SK-N-SH treated with all-trans-retinoic acid at 6 μM for 48 hours (cell line): ENCODE results near the gene ST6GALNAC5.

Experiments used
- ATAC-seq: fragments of 200-7000 bp; cut with Tn5 transposase; 3 replicates; pipeline ENCODE4 v1.9.1; 2020; ENCODE audit warnings: mild to moderate bottlenecking, moderate library complexity
- ARNTL ChIP-seq: fragments of 450-650 bp; formaldehyde crosslinking; IDR thresholded peaks from 2 replicates; pipeline ENCODE4 v1.5.0; 2020; ENCODE audit warnings: low read depth, mild to moderate bottlenecking, moderate library complexity, borderline replicate concordance
- BACH2 ChIP-seq: fragments of 250-450 bp; sonication (Bioruptor Pico); IDR thresholded peaks from 2 replicates; pipeline ENCODE4 v1.9.0; 2021; ENCODE audit warnings: mild to moderate bottlenecking, borderline replicate concordance
- CSDC2 ChIP-seq: fragments of 250-450 bp; sonication (Bioruptor Pico); IDR thresholded peaks from 2 replicates; pipeline ENCODE4 v1.5.0; 2020; ENCODE audit warnings: mild to moderate bottlenecking, moderate library complexity
- CSRNP3 ChIP-seq: fragments of 250-450 bp; sonication (Bioruptor Pico); IDR thresholded peaks from 2 replicates; pipeline ENCODE4 v1.5.1; 2021; ENCODE audit warnings: mild to moderate bottlenecking, moderate library complexity
- ESRRG ChIP-seq: fragments of 250-450 bp; sonication (Bioruptor Pico); IDR thresholded peaks from 2 replicates; pipeline ENCODE4 v1.6.1; 2021; ENCODE audit warnings: mild to moderate bottlenecking
- ISL1 ChIP-seq: fragments of 250-450 bp; sonication (Bioruptor Pico); IDR thresholded peaks from 2 replicates; pipeline ENCODE4 v2.1.2; 2022; ENCODE audit warnings: mild to moderate bottlenecking, moderate library complexity
- OSR1 ChIP-seq: fragments of 250-450 bp; sonication (Bioruptor Pico); IDR thresholded peaks from 2 replicates; pipeline ENCODE4 v1.8.0; 2022; ENCODE audit warnings: moderate library complexity, mild to moderate bottlenecking, inconsistent platforms
- POU6F1 ChIP-seq: fragments of 250-450 bp; sonication (Bioruptor Pico); IDR thresholded peaks from 2 replicates; pipeline ENCODE4 v1.8.0; 2021; ENCODE audit warnings: low read depth, mild to moderate bottlenecking, moderate library complexity, borderline replicate concordance
- PPARA ChIP-seq: fragments of 250-450 bp; sonication (Bioruptor Pico); IDR thresholded peaks from 2 replicates; pipeline ENCODE4 v1.5.0; 2020; ENCODE audit warnings: mild to moderate bottlenecking, borderline replicate concordance
- RARB ChIP-seq: fragments of 250-450 bp; sonication (Bioruptor Pico); IDR thresholded peaks from 2 replicates; pipeline ENCODE4 v1.8.0; 2021; ENCODE audit warnings: mild to moderate bottlenecking, moderate library complexity
- SNAI2 ChIP-seq: fragments of 250-450 bp; sonication (Bioruptor Pico); IDR thresholded peaks from 2 replicates; pipeline ENCODE4 v1.5.0; 2020; ENCODE audit warnings: mild to moderate bottlenecking, moderate library complexity
- TCF4 ChIP-seq: fragments of 250-450 bp; sonication (Bioruptor Pico); IDR thresholded peaks from 2 replicates; pipeline ENCODE4 v1.8.0; 2021; ENCODE audit warnings: mild to moderate bottlenecking, moderate library complexity, borderline replicate concordance
- TSHZ2 ChIP-seq: fragments of 250-450 bp; sonication (Bioruptor Pico); IDR thresholded peaks from 2 replicates; pipeline ENCODE4 v1.5.0; 2020; ENCODE audit warnings: mild to moderate bottlenecking, moderate library complexity
- ZC3H10 ChIP-seq: fragments of 250-450 bp; sonication (Bioruptor Pico); IDR thresholded peaks from 2 replicates; pipeline ENCODE4 v1.5.1; 2021; ENCODE audit warnings: mild to moderate bottlenecking, moderate library complexity
- ZFP3 ChIP-seq: fragments of 250-450 bp; sonication (Bioruptor Pico); IDR thresholded peaks from 2 replicates; pipeline ENCODE4 v1.5.0; 2020; ENCODE audit warnings: mild to moderate bottlenecking, moderate library complexity
- ZFP30 ChIP-seq: fragments of 450-650 bp; formaldehyde crosslinking; IDR thresholded peaks from 2 replicates; pipeline ENCODE4 v1.5.0; 2022; ENCODE audit warnings: mild to moderate bottlenecking, moderate library complexity
- ZNF565 ChIP-seq: fragments of 450-650 bp; formaldehyde crosslinking; conservative IDR thresholded peaks from 2 replicates; pipeline ENCODE4 v1.5.0; 2020; ENCODE audit warnings: low read depth, mild to moderate bottlenecking, moderate library complexity
- ZNF8 ChIP-seq: fragments of 450-650 bp; formaldehyde crosslinking; IDR thresholded peaks from 2 replicates; pipeline ENCODE4 v1.5.0; 2020; ENCODE audit warnings: mild to moderate bottlenecking, moderate library complexity

ST6GALNAC5 gene

GRCh38 chr1:76892675-76893074 is 25.4 kb downstream of the ST6GALNAC5 start:
- TF ChIP-seq ESRRG (CRISPR knock-in tag) = no peak
- TF ChIP-seq SNAI2 (CRISPR knock-in tag) = no peak
- TF ChIP-seq ZNF565 (CRISPR knock-in tag) = no peak
- TF ChIP-seq ISL1 (CRISPR knock-in tag) = no peak
- no peak for TF ChIP-seq OSR1 (CRISPR knock-in tag)
- no peak for TF ChIP-seq TCF4 (CRISPR knock-in tag)
- TF ChIP-seq BACH2 (CRISPR knock-in tag) = no peak
- TF ChIP-seq ZNF8 (CRISPR knock-in tag) = no peak
- TF ChIP-seq PPARA (CRISPR knock-in tag) = no peak
- no peak for ATAC-seq

- no peak for TF ChIP-seq RARB (CRISPR knock-in tag)
- no peak for TF ChIP-seq CSRNP3 (CRISPR knock-in tag)
- TF ChIP-seq ZC3H10 = no peak
- TF ChIP-seq, all 23 proteins: peak for 0
- ATAC-seq = peak; percentile 93
Measured at GRCh38 chr1:76901158-76901767, 34.0 kb downstream of the ST6GALNAC5 start.

- ATAC-seq = no peak
- TF ChIP-seq CSRNP3 (CRISPR knock-in tag) = no peak
- TF ChIP-seq ZFP30 (CRISPR knock-in tag) = no peak
- no peak for TF ChIP-seq ZFP3 (CRISPR knock-in tag)
- no peak for TF ChIP-seq CSDC2 (CRISPR knock-in tag)
- TF ChIP-seq PPARA (CRISPR knock-in tag) = no peak
- no peak for TF ChIP-seq ZNF565 (CRISPR knock-in tag)
- TF ChIP-seq ZNF8 (CRISPR knock-in tag) = no peak
- no peak for TF ChIP-seq ISL1 (CRISPR knock-in tag)
- no peak for TF ChIP-seq TSHZ2
- no peak for TF ChIP-seq ARNTL (CRISPR knock-in tag)
Measured at GRCh38 chr1:76905876-76906595, 38.8 kb downstream of the ST6GALNAC5 start.

GRCh38 chr1:76909311-76909710 is 42.0 kb downstream of the ST6GALNAC5 start:
- TF ChIP-seq PPARA (CRISPR knock-in tag) (no peak), TCF4 (CRISPR knock-in tag) (no peak), ESRRG (CRISPR knock-in tag) (no peak), ZFP30 (CRISPR knock-in tag) (no peak), ZNF565 (CRISPR knock-in tag) (no peak)

GRCh38 chr1:76919085-76919484 is 51.8 kb downstream of the ST6GALNAC5 start:
- ATAC-seq = no peak
- no peak for TF ChIP-seq OSR1 (CRISPR knock-in tag)
- TF ChIP-seq RARB (CRISPR knock-in tag) = no peak
- TF ChIP-seq POU6F1 (CRISPR knock-in tag) = no peak
- no peak for TF ChIP-seq ZFP30 (CRISPR knock-in tag)
- no peak for TF ChIP-seq CSRNP3 (CRISPR knock-in tag)
- TF ChIP-seq SNAI2 (CRISPR knock-in tag) = no peak
- TF ChIP-seq CSDC2 (CRISPR knock-in tag) = no peak
- no peak for TF ChIP-seq ZNF8 (CRISPR knock-in tag)

More at GRCh38 chr1:76909311-76909710, 42.0 kb downstream of the ST6GALNAC5 start:
- ATAC-seq = no peak
